Measurements from ENCODE around the gene ETV7.

Gene ETV7

DNA sequence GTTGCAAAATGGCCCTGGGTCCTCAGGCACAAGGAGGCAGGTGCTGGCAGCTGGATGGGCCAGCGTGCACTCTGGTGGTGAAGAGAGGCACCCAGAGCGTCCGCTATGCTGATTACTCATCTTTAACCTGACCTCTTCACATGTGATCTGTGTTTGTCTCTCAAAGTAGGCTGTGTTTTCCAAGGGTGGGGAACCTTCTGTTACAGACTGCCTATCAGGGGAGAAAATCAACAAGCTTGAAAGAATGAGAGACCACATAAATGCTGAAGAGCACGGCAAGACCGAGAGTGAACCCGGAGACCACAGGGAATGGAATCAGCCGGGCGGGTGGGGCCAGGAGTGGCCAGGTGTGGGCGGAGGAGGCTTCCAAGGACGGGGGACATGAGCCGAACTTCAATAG lies 67.0 kb downstream of the ETV7 start:
- H2BK15ac ChIP-seq (ENCODE audit: low read depth, poor library complexity, severe bottlenecking) = no peak overlapping the region
- H2BK5ac ChIP-seq (ENCODE audit: low read depth, low read length, poor library complexity, severe bottlenecking) = no peak overlapping the region
- H3K23ac ChIP-seq (ENCODE audit: low read length in 2 of 2) = no peak overlapping the region
- peaks cover 38 to 69% of the 10 kb centered on the region in 2 experiments for H3K27me3 ChIP-seq (ENCODE audit: control insufficient read depth in 1 of 2, insufficient read depth in 1 of 2, low read length in 2 of 2)
- H3K4me2 ChIP-seq (ENCODE audit: low read length, poor library complexity, severe bottlenecking) = no peak overlapping the region
- no peak overlapping the region for H3K27ac ChIP-seq (ENCODE audit: low read length, poor library complexity, severe bottlenecking)
- no peaks in the 10 kb centered on the region for H3K79me1 ChIP-seq (replicated peaks; ENCODE audit: low read length, poor library complexity, severe bottlenecking)
- no peak for DNase-seq
- no peak overlapping the region for H3K9ac ChIP-seq (ENCODE audit: low read length)
- no peak overlapping the region for H4K8ac ChIP-seq (ENCODE audit: low read length)
- H2BK120ac ChIP-seq (ENCODE audit: low read depth, low read length) = no peak overlapping the region
- no peak overlapping the region for H3K14ac ChIP-seq (ENCODE audit: low read length in 2 of 2)
- no peak overlapping the region for H2AK5ac ChIP-seq (ENCODE audit: low read length, severe bottlenecking)
- WGBS = 89% methylated on average over 9 of the region's 11 CpGs
- no peaks in the 10 kb centered on the region for H3K36me3 ChIP-seq (ENCODE audit: control insufficient read depth in 1 of 2, insufficient read depth in 2 of 2, low read depth in 1 of 2, low read length in 2 of 2)
- no peak overlapping the region for H3K18ac ChIP-seq (ENCODE audit: low read depth in 1 of 2, low read length in 2 of 2)
- no peak overlapping the region for H3K4ac ChIP-seq (ENCODE audit: low read depth in 1 of 2, low read length in 2 of 2)
- H2AFZ ChIP-seq (ENCODE audit: low read depth, low read length) = no peak overlapping the region
- no peak overlapping the region for H3K4me3 ChIP-seq (ENCODE audit: insufficient read depth in 1 of 2, low read depth in 1 of 2, low read length in 2 of 2)
- H2BK12ac ChIP-seq (ENCODE audit: low read length in 2 of 2) = no peak overlapping the region
- H4K91ac ChIP-seq (ENCODE audit: low read length) = no peak overlapping the region
- peaks cover 4% of the 10 kb centered on the region for H3K4me1 ChIP-seq (ENCODE audit: control insufficient read depth, insufficient read depth, low read depth, low read length)
- H3K9me3 ChIP-seq (ENCODE audit: control insufficient read depth, low read length) = no peaks in the 10 kb centered on the region

DNA sequence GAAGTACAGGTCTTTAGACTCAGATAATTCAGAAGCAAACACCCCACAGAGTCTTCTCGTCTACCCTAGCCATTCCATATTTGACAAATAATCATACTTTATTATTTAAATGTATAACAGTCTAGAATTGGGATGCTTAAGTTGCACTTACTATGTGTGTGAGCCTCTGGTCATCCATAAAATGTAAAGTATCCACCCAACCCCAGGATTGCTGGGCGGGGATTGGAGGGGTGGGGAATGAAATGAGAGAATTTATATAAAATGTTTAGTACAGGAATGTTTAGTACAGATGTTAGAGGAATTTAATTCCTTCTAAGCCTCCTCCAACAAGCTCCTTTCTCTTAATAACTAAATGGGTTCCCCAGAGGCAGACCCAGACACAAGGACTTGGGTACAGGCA lies 67.6 kb downstream of the ETV7 start:
- H2BK15ac ChIP-seq (ENCODE audit: low read depth, poor library complexity, severe bottlenecking) = no peak overlapping the region
- no peak overlapping the region for H2BK120ac ChIP-seq (ENCODE audit: low read depth, low read length)
- no peak overlapping the region for H2BK5ac ChIP-seq (ENCODE audit: low read depth, low read length, poor library complexity, severe bottlenecking)
- no peak overlapping the region for H3K18ac ChIP-seq (ENCODE audit: low read depth in 1 of 2, low read length in 2 of 2)
- WGBS = no CpG with 5 or more reads among the region's 2 CpGs
- no peaks in the 10 kb centered on the region for H3K9me3 ChIP-seq (ENCODE audit: control insufficient read depth, low read length)
- H3K27me3 ChIP-seq (ENCODE audit: control insufficient read depth in 1 of 2, insufficient read depth in 1 of 2, low read length in 2 of 2) = peaks cover 35 to 66% of the 10 kb centered on the region in 2 experiments
- no peaks in the 10 kb centered on the region for H3K79me1 ChIP-seq (replicated peaks; ENCODE audit: low read length, poor library complexity, severe bottlenecking)
- H2AK5ac ChIP-seq (ENCODE audit: low read length, severe bottlenecking) = no peak overlapping the region
- no peaks in the 10 kb centered on the region for H3K36me3 ChIP-seq (ENCODE audit: control insufficient read depth in 1 of 2, insufficient read depth in 2 of 2, low read depth in 1 of 2, low read length in 2 of 2)
- no peak overlapping the region for H4K91ac ChIP-seq (ENCODE audit: low read length)
- no peak overlapping the region for H3K4ac ChIP-seq (ENCODE audit: low read depth in 1 of 2, low read length in 2 of 2)
- no peak overlapping the region for H3K23ac ChIP-seq (ENCODE audit: low read length in 2 of 2)
- H3K4me2 ChIP-seq (ENCODE audit: low read length, poor library complexity, severe bottlenecking) = no peak overlapping the region
- no peak for DNase-seq
- H4K8ac ChIP-seq (ENCODE audit: low read length) = no peak overlapping the region
- H3K27ac ChIP-seq (ENCODE audit: low read length, poor library complexity, severe bottlenecking) = no peak overlapping the region
- H3K4me1 ChIP-seq (ENCODE audit: control insufficient read depth, insufficient read depth, low read depth, low read length) = peaks cover 3% of the 10 kb centered on the region
- no peak overlapping the region for H2AFZ ChIP-seq (ENCODE audit: low read depth, low read length)
- H2BK12ac ChIP-seq (ENCODE audit: low read length in 2 of 2) = no peak overlapping the region
- no peak overlapping the region for H3K4me3 ChIP-seq (ENCODE audit: insufficient read depth in 1 of 2, low read depth in 1 of 2, low read length in 2 of 2)
- no peak overlapping the region for H3K14ac ChIP-seq (ENCODE audit: low read length in 2 of 2)
- no peak overlapping the region for H3K9ac ChIP-seq (ENCODE audit: low read length)

DNA sequence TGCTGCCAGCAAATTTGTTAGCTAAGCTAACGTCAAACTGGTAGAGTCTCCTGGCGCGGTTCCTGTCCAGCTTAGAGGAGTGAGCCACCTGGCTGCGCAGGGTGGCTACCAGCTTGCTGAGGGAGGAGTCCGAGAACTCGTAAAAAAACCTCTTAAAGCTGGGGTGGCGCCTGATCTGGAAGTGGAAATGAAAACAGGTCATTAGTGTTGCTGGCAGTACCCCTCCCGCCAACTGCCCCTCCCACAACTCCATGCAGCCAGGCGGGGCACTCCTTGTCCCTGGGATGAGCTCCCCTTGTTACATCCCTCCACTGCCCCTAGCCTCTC lies 68.1 kb downstream of the ETV7 start:
- H3K36me3 ChIP-seq (ENCODE audit: control insufficient read depth in 1 of 2, insufficient read depth in 2 of 2, low read depth in 1 of 2, low read length in 2 of 2) = no peaks in the 10 kb centered on the region
- H3K4me2 ChIP-seq (ENCODE audit: low read length, poor library complexity, severe bottlenecking) = no peak overlapping the region
- H2BK120ac ChIP-seq (ENCODE audit: low read depth, low read length) = no peak overlapping the region
- no peak overlapping the region for H2BK12ac ChIP-seq (ENCODE audit: low read length in 2 of 2)
- H3K9me3 ChIP-seq (ENCODE audit: control insufficient read depth, low read length) = no peaks in the 10 kb centered on the region
- no peak overlapping the region for H4K91ac ChIP-seq (ENCODE audit: low read length)
- no peak overlapping the region for H2BK5ac ChIP-seq (ENCODE audit: low read depth, low read length, poor library complexity, severe bottlenecking)
- no peaks in the 10 kb centered on the region for H3K79me1 ChIP-seq (replicated peaks; ENCODE audit: low read length, poor library complexity, severe bottlenecking)
- H3K27me3 ChIP-seq (ENCODE audit: control insufficient read depth in 1 of 2, insufficient read depth in 1 of 2, low read length in 2 of 2) = peaks cover 39 to 68% of the 10 kb centered on the region in 2 experiments
- H2AK5ac ChIP-seq (ENCODE audit: low read length, severe bottlenecking) = no peak overlapping the region
- H3K4ac ChIP-seq (ENCODE audit: low read depth in 1 of 2, low read length in 2 of 2) = no peak overlapping the region
- no peak for DNase-seq
- no peak overlapping the region for H3K14ac ChIP-seq (ENCODE audit: low read length in 2 of 2)
- H3K27ac ChIP-seq (ENCODE audit: low read length, poor library complexity, severe bottlenecking) = no peak overlapping the region
- no peak overlapping the region for H4K8ac ChIP-seq (ENCODE audit: low read length)
- H3K9ac ChIP-seq (ENCODE audit: low read length) = no peak overlapping the region
- H2BK15ac ChIP-seq (ENCODE audit: low read depth, poor library complexity, severe bottlenecking) = no peak overlapping the region
- H3K23ac ChIP-seq (ENCODE audit: low read length in 2 of 2) = no peak overlapping the region
- H3K4me3 ChIP-seq (ENCODE audit: insufficient read depth in 1 of 2, low read depth in 1 of 2, low read length in 2 of 2) = no peak overlapping the region
- H3K18ac ChIP-seq (ENCODE audit: low read depth in 1 of 2, low read length in 2 of 2) = no peak overlapping the region
- WGBS = 85% methylated on average over 8 of the region's 9 CpGs
- peaks cover 2% of the 10 kb centered on the region for H3K4me1 ChIP-seq (ENCODE audit: control insufficient read depth, insufficient read depth, low read depth, low read length)
- no peak overlapping the region for H2AFZ ChIP-seq (ENCODE audit: low read depth, low read length)

DNA sequence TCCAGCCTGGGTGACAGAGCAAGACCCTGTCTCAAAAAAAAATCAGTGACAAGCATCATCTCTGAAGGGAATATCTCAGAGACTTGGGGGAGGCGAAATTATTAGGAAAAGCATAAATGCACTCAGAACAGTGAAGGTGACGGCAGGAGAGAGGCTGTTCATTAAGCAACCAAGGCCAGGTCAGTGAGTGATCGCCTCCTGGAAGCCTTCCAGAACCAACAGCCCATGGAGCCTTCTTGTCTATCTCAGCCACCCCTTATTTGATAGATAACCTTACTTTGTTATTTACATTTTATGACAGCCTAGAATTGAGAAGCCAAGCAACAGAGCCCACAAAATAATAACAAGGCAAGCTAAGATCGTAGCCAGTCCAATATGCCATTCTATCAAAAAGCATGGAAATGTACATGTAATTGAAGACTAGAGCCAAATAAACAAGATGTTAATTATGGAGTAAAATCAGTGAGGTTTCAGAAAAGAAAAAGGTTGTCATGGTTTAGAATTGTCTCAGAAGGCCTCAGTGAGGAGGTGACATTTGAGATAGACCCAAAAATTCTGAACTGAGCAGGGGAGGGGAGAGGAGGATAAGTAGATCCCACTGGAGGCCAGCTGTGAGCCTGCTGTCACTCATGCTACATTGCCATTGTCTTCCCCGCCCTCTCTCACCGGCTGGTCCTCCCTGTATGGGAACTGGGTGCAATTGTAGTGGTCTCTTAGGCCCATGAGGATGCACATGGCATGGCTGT lies 68.6 kb downstream of the ETV7 start:
- WGBS = 89% methylated on average over 5 of the region's 6 CpGs
- H4K8ac ChIP-seq (ENCODE audit: low read length) = no peak overlapping the region

More for the DNA sequence above, 68.6 kb downstream of the ETV7 start:
- no peaks in the 10 kb centered on the region for H3K36me3 ChIP-seq (ENCODE audit: control insufficient read depth in 1 of 2, insufficient read depth in 2 of 2, low read depth in 1 of 2, low read length in 2 of 2)
- no peak overlapping the region for H2BK5ac ChIP-seq (ENCODE audit: low read depth, low read length, poor library complexity, severe bottlenecking)
- no peak overlapping the region for H4K91ac ChIP-seq (ENCODE audit: low read length)
- no peak overlapping the region for H3K9ac ChIP-seq (ENCODE audit: low read length)
- H3K18ac ChIP-seq (ENCODE audit: low read depth in 1 of 2, low read length in 2 of 2) = no peak overlapping the region
- H3K4me2 ChIP-seq (ENCODE audit: low read length, poor library complexity, severe bottlenecking) = no peak overlapping the region
- DNase-seq = no peak
- H3K9me3 ChIP-seq (ENCODE audit: control insufficient read depth, low read length) = no peaks in the 10 kb centered on the region
- no peak overlapping the region for H3K4me3 ChIP-seq (ENCODE audit: insufficient read depth in 1 of 2, low read depth in 1 of 2, low read length in 2 of 2)
- H3K27me3 ChIP-seq (ENCODE audit: control insufficient read depth in 1 of 2, insufficient read depth in 1 of 2, low read length in 2 of 2) = peaks cover 42 to 64% of the 10 kb centered on the region in 2 experiments
- no peaks in the 10 kb centered on the region for H3K79me1 ChIP-seq (replicated peaks; ENCODE audit: low read length, poor library complexity, severe bottlenecking)
- no peak overlapping the region for H2BK120ac ChIP-seq (ENCODE audit: low read depth, low read length)
- H2BK15ac ChIP-seq (ENCODE audit: low read depth, poor library complexity, severe bottlenecking) = no peak overlapping the region
- no peak overlapping the region for H3K23ac ChIP-seq (ENCODE audit: low read length in 2 of 2)
- no peak overlapping the region for H3K4ac ChIP-seq (ENCODE audit: low read depth in 1 of 2, low read length in 2 of 2)
- H3K14ac ChIP-seq (ENCODE audit: low read length in 2 of 2) = no peak overlapping the region
- H2AK5ac ChIP-seq (ENCODE audit: low read length, severe bottlenecking) = no peak overlapping the region
- H3K4me1 ChIP-seq (ENCODE audit: control insufficient read depth, insufficient read depth, low read depth, low read length) = peaks cover 4% of the 10 kb centered on the region
- H2AFZ ChIP-seq (ENCODE audit: low read depth, low read length) = no peak overlapping the region
- no peak overlapping the region for H3K27ac ChIP-seq (ENCODE audit: low read length, poor library complexity, severe bottlenecking)
- H2BK12ac ChIP-seq (ENCODE audit: low read length in 2 of 2) = no peak overlapping the region
